Adrenal gland (tissue), 5 donors: ENCODE data around the gene SORCS3.

Experiments
- POLR2A ChIP-seq, 2 donors: fragments of 450-650 bp; IDR thresholded peaks; one replicate each; pipeline ENCODE4 v1.6.1; 2017; ENCODE audit warnings: antibody characterized with exemption in 2 of 2, mild to moderate bottlenecking in 2 of 2, moderate library complexity in 1 of 2
- TF ChIP-seq, protein P1 (sequence below), 6 experiments: fragments of 450-650 bp in 4 of 6; fragments of 200-600 bp in 2 of 6; sonication (generic) in 1 of 6; IDR thresholded peaks; 1 replicate in 5 of 6; 2 replicates in 1 of 6; pipeline versions ENCODE4 v1.5.1 to v1.8.0; 2016 to 2021; ENCODE audit warnings: antibody characterized with exemption in 6 of 6, mild to moderate bottlenecking in 2 of 6, moderate library complexity in 1 of 6
- donor health status: DM: no; HTN: no; CAD: no.

DNA sequence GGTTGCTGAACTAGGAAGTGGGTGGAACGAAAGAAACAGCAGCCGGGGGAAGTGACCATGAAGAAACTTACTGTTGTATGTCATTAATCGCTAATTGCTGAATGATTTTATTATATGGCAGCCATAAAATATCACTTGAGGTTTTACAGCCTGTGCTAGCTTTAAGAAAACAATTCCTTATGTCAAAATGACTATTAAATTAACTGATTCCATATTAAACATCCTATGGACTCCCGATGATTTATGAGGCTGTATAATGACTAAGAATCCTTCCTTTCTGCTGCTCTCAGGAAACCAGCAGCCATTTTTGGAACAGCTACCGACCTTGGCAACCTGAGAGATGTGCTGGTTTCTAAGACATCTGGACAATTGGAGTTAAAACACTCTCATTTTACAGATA lies 421.9 kb downstream of the SORCS3 start:
- TF ChIP-seq, protein P1, sequence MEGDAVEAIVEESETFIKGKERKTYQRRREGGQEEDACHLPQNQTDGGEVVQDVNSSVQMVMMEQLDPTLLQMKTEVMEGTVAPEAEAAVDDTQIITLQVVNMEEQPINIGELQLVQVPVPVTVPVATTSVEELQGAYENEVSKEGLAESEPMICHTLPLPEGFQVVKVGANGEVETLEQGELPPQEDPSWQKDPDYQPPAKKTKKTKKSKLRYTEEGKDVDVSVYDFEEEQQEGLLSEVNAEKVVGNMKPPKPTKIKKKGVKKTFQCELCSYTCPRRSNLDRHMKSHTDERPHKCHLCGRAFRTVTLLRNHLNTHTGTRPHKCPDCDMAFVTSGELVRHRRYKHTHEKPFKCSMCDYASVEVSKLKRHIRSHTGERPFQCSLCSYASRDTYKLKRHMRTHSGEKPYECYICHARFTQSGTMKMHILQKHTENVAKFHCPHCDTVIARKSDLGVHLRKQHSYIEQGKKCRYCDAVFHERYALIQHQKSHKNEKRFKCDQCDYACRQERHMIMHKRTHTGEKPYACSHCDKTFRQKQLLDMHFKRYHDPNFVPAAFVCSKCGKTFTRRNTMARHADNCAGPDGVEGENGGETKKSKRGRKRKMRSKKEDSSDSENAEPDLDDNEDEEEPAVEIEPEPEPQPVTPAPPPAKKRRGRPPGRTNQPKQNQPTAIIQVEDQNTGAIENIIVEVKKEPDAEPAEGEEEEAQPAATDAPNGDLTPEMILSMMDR (IDR thresholded peaks at IDR 0.05): no peak
- TF ChIP-seq POLR2A (IDR thresholded peaks at IDR 0.05): no peak
